T-helper 1 cell treated with Interleukin-12 subunit alpha and Interleukin-12 subunit beta and Interleukin-4 antibody, amounts not matched to agents 30 μg/mL and 1 μg/mL, for 36 hours (primary cell): ENCODE results near the gene SMAD2.
"Not testable (repeated sequence)": the region's sequence is repeated elsewhere in the genome, so short reads cannot be mapped to it uniquely, and the experiment has no call there.

Source experiments
- H3K27ac Mint-ChIP-seq: one replicate; pipeline ENCODE4 v1.8.0; 2021; ENCODE audit warnings: mild to moderate bottlenecking, mixed read lengths
- H3K27me3 Mint-ChIP-seq: one replicate; pipeline ENCODE4 v1.8.0; 2021; ENCODE audit warnings: low read depth, mixed read lengths
- H3K36me3 Mint-ChIP-seq: one replicate; pipeline ENCODE4 v1.8.0; 2021; ENCODE audit warnings: low read depth, mixed read lengths
- H3K4me1 Mint-ChIP-seq: one replicate; pipeline ENCODE4 v1.8.0; 2021; ENCODE audit warnings: low read depth, mixed read lengths
- H3K4me3 Mint-ChIP-seq: one replicate; pipeline ENCODE4 v1.8.0; 2021; ENCODE audit warnings: mild to moderate bottlenecking, moderate library complexity, mixed read lengths
- H3K9me3 Mint-ChIP-seq: one replicate; pipeline ENCODE4 v1.8.0; 2021; ENCODE audit warnings: mixed read lengths

SMAD2 gene

GRCh38 chr18:47870605-47871004 lies 59.9 kb downstream of the SMAD2 start:
- Mint-ChIP-seq H3K27me3 (no peaks in the 10 kb centered on the region), H3K27ac (no peak overlapping the region), H3K36me3 (peaks cover 14% of the 10 kb centered on the region), H3K4me1 (peaks cover 9% of the 10 kb centered on the region), H3K4me3 (no peak overlapping the region), H3K9me3 (no peaks in the 10 kb centered on the region)

GRCh38 chr18:47868744-47869143 lies 61.7 kb downstream of the SMAD2 start:
- H3K4me3 Mint-ChIP-seq: no peak overlapping the region
- H3K4me1 Mint-ChIP-seq: peaks cover 9% of the 10 kb centered on the region
- no peak overlapping the region for H3K27ac Mint-ChIP-seq
- H3K27me3 Mint-ChIP-seq: no peaks in the 10 kb centered on the region
- no peaks in the 10 kb centered on the region for H3K9me3 Mint-ChIP-seq
- peaks cover 24% of the 10 kb centered on the region for H3K36me3 Mint-ChIP-seq

GRCh38 chr18:47865183-47865582 lies 65.3 kb downstream of the SMAD2 start:
- Mint-ChIP-seq H3K27me3 (no peaks in the 10 kb centered on the region), H3K36me3 (peaks cover 42% of the 10 kb centered on the region), H3K4me3 (no peak overlapping the region), H3K4me1 (peaks cover 5% of the 10 kb centered on the region), H3K9me3 (no peaks in the 10 kb centered on the region), H3K27ac (no peak overlapping the region)

- Mint-ChIP-seq H3K36me3 (peaks cover 52% of the 10 kb centered on the region), H3K27ac (no peak overlapping the region), H3K4me3 (no peak overlapping the region), H3K4me1 (no peaks in the 10 kb centered on the region), H3K9me3 (peaks cover 14% of the 10 kb centered on the region), H3K27me3 (no peaks in the 10 kb centered on the region)
Observed at GRCh38 chr18:47863041-47863440, 67.4 kb downstream of the SMAD2 start.

- H3K27me3 Mint-ChIP-seq: no peaks in the 10 kb centered on the region
Observed at GRCh38 chr18:47858607-47859006, 71.9 kb downstream of the SMAD2 start.

GRCh38 chr18:47847635-47848034 lies 82.8 kb downstream of the SMAD2 start:
- Mint-ChIP-seq H3K27me3 (no peaks in the 10 kb centered on the region), H3K36me3 (peaks cover 24% of the 10 kb centered on the region), H3K27ac (no peak overlapping the region), H3K9me3 (no peaks in the 10 kb centered on the region), H3K4me1 (no peaks in the 10 kb centered on the region), H3K4me3 (no peak overlapping the region)

More at GRCh38 chr18:47858607-47859006, 71.9 kb downstream of the SMAD2 start:
- Mint-ChIP-seq H3K4me3 (no peak overlapping the region), H3K36me3 (peaks cover 59% of the 10 kb centered on the region), H3K27ac (no peak overlapping the region), H3K9me3 (peaks cover 43% of the 10 kb centered on the region), H3K4me1 (no peaks in the 10 kb centered on the region)

GRCh38 chr18:47846431-47846830 lies 84.0 kb downstream of the SMAD2 start:
- H3K9me3 Mint-ChIP-seq: no peaks in the 10 kb centered on the region
- H3K4me1 Mint-ChIP-seq: no peaks in the 10 kb centered on the region
- no peak overlapping the region for H3K4me3 Mint-ChIP-seq
- H3K27ac Mint-ChIP-seq: no peak overlapping the region
- peaks cover 27% of the 10 kb centered on the region for H3K36me3 Mint-ChIP-seq
- H3K27me3 Mint-ChIP-seq: no peaks in the 10 kb centered on the region

- no peak overlapping the region for H3K27ac Mint-ChIP-seq
- no peaks in the 10 kb centered on the region for H3K27me3 Mint-ChIP-seq
- H3K9me3 Mint-ChIP-seq: no peaks in the 10 kb centered on the region
- no peak overlapping the region for H3K4me3 Mint-ChIP-seq
- H3K4me1 Mint-ChIP-seq: no peaks in the 10 kb centered on the region
- H3K36me3 Mint-ChIP-seq: peaks cover 34% of the 10 kb centered on the region
Observed at GRCh38 chr18:47844828-47845498, 85.5 kb downstream of the SMAD2 start.

- Mint-ChIP-seq H3K4me3 (no peak overlapping the region), H3K36me3 (peaks cover 43% of the 10 kb centered on the region), H3K9me3 (no peaks in the 10 kb centered on the region), H3K27me3 (no peaks in the 10 kb centered on the region), H3K27ac (peak overlapping the region; percentile 10), H3K4me1 (no peaks in the 10 kb centered on the region)
Observed at GRCh38 chr18:47842836-47843235, 87.6 kb downstream of the SMAD2 start.

GRCh38 chr18:47838396-47838795 lies 92.1 kb downstream of the SMAD2 start:
- no peaks in the 10 kb centered on the region for H3K27me3 Mint-ChIP-seq
- H3K27ac Mint-ChIP-seq: no peak overlapping the region
- no peaks in the 10 kb centered on the region for H3K9me3 Mint-ChIP-seq
- no peaks in the 10 kb centered on the region for H3K4me1 Mint-ChIP-seq
- H3K4me3 Mint-ChIP-seq: no peak overlapping the region
- peaks cover 47% of the 10 kb centered on the region for H3K36me3 Mint-ChIP-seq

- no peak overlapping the region for H3K4me3 Mint-ChIP-seq
- peaks cover 4% of the 10 kb centered on the region for H3K9me3 Mint-ChIP-seq
- peaks cover 28% of the 10 kb centered on the region for H3K36me3 Mint-ChIP-seq
- H3K4me1 Mint-ChIP-seq: no peaks in the 10 kb centered on the region
- no peak overlapping the region for H3K27ac Mint-ChIP-seq
- H3K27me3 Mint-ChIP-seq: no peaks in the 10 kb centered on the region
Observed at GRCh38 chr18:47832348-47832747, 98.1 kb downstream of the SMAD2 start.

- no peak overlapping the region for H3K4me3 Mint-ChIP-seq
- H3K27ac Mint-ChIP-seq: no peak overlapping the region
- peaks cover 4% of the 10 kb centered on the region for H3K9me3 Mint-ChIP-seq
- H3K36me3 Mint-ChIP-seq: peaks cover 23% of the 10 kb centered on the region
- no peaks in the 10 kb centered on the region for H3K27me3 Mint-ChIP-seq
- no peaks in the 10 kb centered on the region for H3K4me1 Mint-ChIP-seq
Observed at GRCh38 chr18:47831351-47831750, 99.1 kb downstream of the SMAD2 start.

- Mint-ChIP-seq H3K36me3 (peaks cover 19% of the 10 kb centered on the region), H3K4me3 (no peak overlapping the region), H3K27ac (no peak overlapping the region), H3K9me3 (peaks cover 4% of the 10 kb centered on the region), H3K27me3 (no peaks in the 10 kb centered on the region), H3K4me1 (no peaks in the 10 kb centered on the region)
Observed at GRCh38 chr18:47830772-47831171, 99.7 kb downstream of the SMAD2 start.

GRCh38 chr18:47829831-47830230 lies 100.6 kb downstream of the SMAD2 start:
- Mint-ChIP-seq H3K9me3 (peaks cover 4% of the 10 kb centered on the region), H3K4me3 (no peak overlapping the region), H3K36me3 (peaks cover 19% of the 10 kb centered on the region), H3K4me1 (no peaks in the 10 kb centered on the region), H3K27me3 (no peaks in the 10 kb centered on the region), H3K27ac (no peak overlapping the region)

GRCh38 chr18:47828031-47828430 lies 102.4 kb downstream of the SMAD2 start:
- not testable (repeated sequence) for H3K27me3 Mint-ChIP-seq, H3K9me3 Mint-ChIP-seq, H3K4me1 Mint-ChIP-seq, H3K4me3 Mint-ChIP-seq, H3K27ac Mint-ChIP-seq
- H3K36me3 Mint-ChIP-seq: peaks cover 21% of the 10 kb centered on the region
